ENCODE data around the gene CHL1.

Gene CHL1

DNA sequence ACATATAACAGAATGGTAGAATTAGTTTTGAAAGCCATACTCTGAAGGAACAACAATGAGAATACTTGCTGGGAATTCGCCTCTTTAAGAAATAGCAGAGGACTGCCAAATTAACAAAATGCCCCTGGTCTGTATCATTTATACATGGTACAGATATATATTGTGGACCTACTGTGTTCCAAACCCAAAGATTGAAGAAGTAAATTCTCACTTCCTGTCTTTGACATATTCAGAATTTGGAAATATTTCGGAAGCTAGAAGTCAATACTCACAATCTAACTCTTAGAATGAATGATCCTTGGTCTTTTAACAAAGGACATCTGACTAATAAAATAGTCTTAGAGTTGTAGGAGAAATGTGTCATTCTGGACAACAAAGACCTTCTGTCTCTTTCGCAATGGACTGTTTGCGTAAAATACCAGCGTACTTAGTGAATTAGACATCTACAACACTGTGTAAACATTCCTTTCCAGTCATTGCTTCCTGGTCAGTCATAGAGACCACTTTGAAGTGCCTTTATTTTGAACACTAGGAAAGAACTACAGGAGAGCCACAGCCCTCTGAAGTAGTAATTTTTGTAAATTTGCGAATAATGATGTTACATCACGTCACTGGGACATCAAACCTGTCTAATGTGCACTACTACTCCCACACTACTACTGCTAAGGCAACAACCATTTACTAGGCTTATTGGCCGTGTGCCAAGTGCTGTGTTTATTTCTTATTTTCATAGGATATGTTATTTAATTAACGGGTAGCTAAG lies 68.0 kb downstream of the CHL1 start:
- in situ Hi-C loops (cut with HindIII; ENCODE audit: low pct_ligation_motif_present, low pct_unique_long_range_greater_than_20kb, low sequenced_read_pairs) = no loop called here
- DNase-seq = no peak

DNA sequence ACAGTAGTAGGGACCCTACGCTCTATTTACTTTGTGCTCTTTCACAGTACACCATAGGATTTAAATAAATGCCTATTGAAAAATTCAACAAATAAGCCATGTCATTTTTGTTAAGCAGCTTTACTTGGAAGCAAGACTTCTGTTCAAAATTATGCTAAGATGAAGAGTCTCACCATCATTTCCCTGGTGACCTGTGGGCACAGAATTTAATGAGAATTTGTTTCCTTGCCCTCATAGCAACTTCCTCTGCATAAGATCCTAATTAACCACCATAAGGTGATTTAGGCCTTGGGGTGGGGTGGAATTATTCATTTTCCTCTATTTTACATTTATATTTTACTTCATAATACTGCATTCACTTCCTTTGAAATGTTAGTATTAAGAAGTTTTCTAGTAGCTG lies 70.5 kb downstream of the CHL1 start:
- in situ Hi-C loops (cut with HindIII; ENCODE audit: low pct_ligation_motif_present, low pct_unique_long_range_greater_than_20kb, low sequenced_read_pairs) = no loop called here

DNA sequence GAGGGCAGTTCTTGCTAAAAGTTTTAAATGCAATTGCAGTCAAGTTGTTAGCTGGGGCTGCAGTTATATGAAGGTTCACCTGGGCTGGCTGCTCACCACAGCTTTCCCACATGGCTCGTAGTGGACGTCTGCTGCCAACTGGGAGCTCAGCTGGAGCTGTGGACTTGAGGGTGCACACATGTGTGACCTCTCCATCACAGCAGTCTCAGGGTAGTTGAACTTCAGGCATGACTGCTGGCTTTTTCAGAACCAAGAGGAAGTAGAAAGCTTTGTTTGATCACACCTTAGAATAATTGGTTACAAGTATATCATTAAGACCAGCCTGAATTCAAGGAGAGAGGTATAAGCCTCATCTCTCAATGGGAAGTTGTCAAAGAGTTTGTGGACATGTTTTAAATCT lies 74.1 kb downstream of the CHL1 start:
- in situ Hi-C loops (cut with HindIII; ENCODE audit: low pct_ligation_motif_present, low pct_unique_long_range_greater_than_20kb, low sequenced_read_pairs) = no loop called here
- DNase-seq = no peak

More for the DNA sequence above, 70.5 kb downstream of the CHL1 start:
- no peak for DNase-seq

DNA sequence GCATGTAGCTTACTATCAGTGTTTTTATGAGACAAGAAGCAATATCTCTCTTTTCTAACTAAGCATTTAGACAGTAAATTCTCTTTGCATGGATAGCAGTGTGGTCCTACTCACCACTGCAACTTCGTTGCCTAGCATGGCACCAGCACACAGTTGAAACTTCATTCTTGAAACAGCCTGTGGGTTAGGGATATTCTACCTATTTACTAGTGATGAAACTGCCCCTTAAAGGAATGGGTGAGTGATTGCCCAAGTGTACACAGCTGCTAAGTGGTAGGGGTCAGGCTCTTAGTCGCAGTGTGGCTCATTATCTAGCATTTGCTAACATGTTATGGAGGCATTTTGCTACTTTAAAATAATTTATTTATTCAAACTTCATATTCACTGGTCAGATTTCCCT lies 78.4 kb downstream of the CHL1 start:
- no peak for DNase-seq
- in situ Hi-C loops (cut with HindIII; ENCODE audit: low pct_ligation_motif_present, low pct_unique_long_range_greater_than_20kb, low sequenced_read_pairs) = no loop called here

DNA sequence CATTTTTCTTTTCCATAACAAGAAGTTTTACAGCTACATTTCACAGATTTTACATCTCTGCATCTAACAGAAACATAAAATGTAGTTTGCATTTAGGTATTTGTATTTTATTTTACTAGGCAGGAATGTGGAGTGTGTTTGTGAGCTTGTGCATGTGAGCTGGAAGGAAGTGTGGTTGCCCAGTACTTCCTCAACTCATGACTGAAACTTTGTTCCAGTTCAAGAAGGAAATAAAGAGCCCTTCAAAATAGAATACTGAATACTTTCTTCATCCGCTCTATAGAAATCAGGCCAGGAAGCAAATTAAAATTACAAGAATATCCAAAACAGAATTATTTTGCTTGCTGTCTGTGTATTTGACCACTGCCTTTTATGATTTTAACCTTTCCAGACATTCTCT lies 81.3 kb downstream of the CHL1 start:
- in situ Hi-C loops (cut with HindIII; ENCODE audit: low pct_ligation_motif_present, low pct_unique_long_range_greater_than_20kb, low sequenced_read_pairs) = no loop called here
- DNase-seq = no peak

DNA sequence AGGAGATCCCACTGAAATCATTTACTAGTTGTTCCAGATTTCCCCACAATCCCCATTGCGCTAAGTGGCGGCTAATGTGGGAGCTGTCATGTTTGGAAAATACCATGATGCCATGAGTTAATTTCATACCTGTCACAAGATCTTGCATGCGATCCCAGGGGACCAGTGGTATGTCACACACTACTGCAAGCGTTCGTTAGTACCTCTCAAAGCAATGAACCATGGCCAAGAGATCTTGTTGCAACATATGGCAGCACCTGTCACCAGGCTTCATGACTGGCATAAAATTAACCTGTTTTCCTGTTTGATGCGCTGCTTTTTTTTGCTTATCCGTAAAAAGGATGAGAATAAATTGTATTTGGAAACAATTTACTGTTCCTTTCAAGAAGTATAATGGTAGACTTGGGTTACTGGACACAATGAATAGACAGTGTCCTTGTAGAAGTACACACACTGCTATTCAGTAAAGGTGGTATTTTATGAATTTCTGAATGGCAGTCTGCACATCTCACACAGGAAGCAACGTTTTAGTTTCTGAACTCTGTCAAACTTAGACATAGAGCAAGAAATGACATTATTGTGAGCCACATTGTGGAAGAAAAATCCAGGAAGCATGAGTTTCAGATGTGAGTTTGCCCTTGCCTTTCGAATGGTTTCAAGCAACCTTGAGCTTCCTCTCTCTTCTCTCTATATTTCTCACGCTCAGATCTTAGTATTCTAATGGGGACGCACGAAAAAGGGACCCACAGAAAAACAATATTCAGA lies 81.9 kb downstream of the CHL1 start:
- in situ Hi-C loops (cut with HindIII; ENCODE audit: low pct_ligation_motif_present, low pct_unique_long_range_greater_than_20kb, low sequenced_read_pairs) = no loop called here
- DNase-seq = no peak

DNA sequence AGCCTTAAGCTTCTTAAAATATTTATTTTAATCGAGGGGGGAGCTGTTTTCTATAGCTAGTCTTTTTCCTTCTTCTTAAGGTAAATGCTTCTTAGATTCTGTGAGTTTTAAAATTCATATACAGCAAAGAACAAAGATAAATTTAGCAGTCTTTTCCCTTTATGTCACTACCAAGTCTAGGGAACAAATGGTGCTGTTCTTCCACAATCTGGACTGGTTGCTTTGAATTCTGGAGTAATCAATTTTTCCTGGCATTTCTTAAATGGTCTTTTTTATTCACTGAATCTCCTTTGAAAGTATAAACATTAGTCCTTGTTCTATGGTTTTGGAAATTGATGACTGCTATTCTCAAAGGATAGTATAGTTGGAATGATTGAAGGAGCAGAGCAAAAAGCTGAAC lies 82.8 kb downstream of the CHL1 start:
- DNase-seq = no peak
- in situ Hi-C loops (cut with HindIII; ENCODE audit: low pct_ligation_motif_present, low pct_unique_long_range_greater_than_20kb, low sequenced_read_pairs) = no loop called here

DNA sequence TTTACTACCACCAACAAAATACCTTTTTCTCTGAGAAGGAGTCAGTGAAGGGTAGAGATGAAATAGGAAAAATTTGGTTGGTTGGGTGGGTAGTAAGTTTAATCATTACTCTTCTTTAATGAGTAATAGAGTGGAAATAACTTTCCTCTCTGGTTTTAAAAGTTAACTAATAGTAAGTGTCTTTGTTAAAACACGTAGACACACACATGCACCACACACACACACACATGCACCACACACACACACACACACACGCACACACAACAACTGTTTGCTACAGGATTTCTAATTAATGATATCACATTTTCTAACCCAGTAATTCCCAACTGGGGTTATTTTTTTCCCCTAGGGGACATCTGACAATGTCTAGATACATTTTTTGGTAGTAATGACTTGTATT lies 84.1 kb downstream of the CHL1 start:
- in situ Hi-C loops (cut with HindIII; ENCODE audit: low pct_ligation_motif_present, low pct_unique_long_range_greater_than_20kb, low sequenced_read_pairs) = no loop called here
- no peak for DNase-seq

DNA sequence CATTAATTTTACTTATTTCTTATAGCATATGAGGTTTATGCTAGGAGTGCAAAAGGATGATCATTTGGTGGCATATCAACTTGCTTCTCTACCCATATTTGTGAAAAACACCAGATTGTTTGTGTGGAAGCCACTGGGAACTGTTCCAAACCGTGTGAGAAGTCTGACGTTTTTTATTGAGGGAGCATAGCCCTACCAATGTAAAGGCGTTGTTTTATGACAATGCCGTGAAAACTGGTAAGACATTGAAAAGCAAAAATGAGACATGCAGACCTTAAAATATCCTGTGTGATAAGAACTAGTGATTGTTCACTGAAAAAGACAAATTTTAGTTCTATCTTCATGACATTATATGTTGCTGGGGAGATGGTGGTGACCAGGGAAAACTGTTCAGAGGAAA lies 87.8 kb downstream of the CHL1 start:
- in situ Hi-C loops (cut with HindIII; ENCODE audit: low pct_ligation_motif_present, low pct_unique_long_range_greater_than_20kb, low sequenced_read_pairs) = no loop called here
- no peak for DNase-seq

DNA sequence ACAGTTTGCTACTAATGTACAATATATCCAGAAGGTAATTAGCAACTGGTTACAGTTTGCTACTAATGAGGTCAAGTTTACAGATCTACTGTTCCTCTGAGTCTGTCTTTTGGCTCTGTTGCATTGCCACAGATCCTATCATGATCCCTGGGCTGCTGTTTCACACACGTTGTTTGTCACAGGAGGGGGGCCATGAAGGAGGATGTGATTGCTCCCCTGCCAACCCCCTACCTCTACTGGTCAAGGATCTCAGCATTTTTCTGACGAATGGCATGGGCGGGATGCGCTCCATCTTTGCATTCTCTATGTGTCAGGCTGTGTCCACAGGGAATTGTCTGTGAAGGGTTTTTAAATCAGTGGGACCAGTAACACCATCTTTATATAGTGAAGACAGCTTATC lies 91.9 kb downstream of the CHL1 start:
- no peak for DNase-seq
- in situ Hi-C loops (cut with HindIII; ENCODE audit: low pct_ligation_motif_present, low pct_unique_long_range_greater_than_20kb, low sequenced_read_pairs) = no loop called here

DNA sequence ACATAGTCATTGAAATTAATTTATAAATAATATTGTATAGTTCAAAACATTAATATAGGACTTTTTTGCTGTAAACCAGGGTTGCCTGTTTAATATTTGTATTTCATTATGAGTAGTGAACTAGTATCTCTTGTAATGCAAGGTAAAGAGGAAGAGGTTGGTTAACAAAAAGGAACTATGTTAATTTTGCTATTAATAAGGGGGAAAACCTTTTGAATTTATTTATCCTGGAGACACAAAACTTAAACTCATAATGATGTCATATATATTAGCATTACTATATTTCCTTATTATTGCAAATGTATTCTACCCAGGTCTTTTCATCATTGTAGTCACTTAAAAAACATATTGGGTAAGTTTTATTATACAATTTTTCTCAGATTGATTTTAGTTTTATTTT lies 94.5 kb downstream of the CHL1 start:
- no peak for DNase-seq
- in situ Hi-C loops (cut with HindIII; ENCODE audit: low pct_ligation_motif_present, low pct_unique_long_range_greater_than_20kb, low sequenced_read_pairs) = no loop called here

DNA sequence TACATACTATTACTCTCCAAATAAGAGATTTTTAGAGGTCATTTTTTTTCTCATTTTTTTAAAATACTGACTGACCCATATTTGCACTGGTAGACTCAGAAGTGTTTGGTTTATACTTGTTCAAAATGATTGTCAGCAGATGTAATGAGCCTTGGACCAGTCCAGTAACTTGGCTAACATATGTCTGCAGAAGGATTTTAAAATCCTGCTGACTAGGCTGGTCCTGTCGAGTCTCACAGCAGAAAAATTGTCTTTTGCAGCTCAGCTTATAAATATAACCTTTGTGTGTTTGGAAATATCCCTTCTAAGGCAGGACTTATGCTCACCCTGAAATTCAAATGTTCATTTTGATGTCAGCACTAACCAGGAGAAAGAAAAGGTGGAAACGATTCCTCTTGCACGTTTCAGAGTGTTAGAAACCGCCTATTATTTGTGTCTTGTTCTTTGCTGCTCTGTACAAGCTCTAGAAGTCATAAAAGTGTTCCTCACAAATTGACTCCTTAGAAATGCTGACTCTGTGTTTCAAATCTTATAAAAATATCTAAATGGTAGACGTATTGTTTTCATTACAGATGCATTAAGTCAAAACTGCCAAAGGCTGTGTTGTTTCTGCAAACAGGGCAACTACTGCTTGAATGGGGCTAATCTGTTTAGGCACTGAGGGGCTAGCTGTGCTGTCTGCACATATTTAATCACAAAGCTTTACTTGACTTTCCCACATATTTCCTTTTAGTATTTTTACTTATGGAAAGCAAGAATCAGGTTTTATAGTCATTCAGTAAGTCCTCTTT lies 95.3 kb downstream of the CHL1 start:
- no peak for DNase-seq
- in situ Hi-C loops (cut with HindIII; ENCODE audit: low pct_ligation_motif_present, low pct_unique_long_range_greater_than_20kb, low sequenced_read_pairs) = no loop called here

DNA sequence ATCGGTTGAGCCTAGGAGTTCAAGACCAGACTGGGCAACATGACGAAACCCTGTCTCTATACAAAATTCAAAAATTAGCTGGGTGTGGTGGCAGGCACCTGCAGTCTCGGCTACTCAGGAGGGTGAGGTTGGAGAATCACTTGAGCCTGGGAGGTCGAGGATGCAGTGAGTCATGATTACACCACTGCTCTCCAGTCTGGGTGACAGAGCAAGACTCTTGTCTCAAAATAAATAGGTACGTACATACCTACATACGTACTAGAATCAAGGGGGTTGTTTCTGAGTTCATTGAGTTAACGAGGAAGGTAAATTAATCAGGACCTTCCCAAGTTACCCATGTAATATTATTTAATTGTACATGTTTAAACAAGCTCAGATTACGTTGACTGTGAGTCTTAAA lies 97.5 kb downstream of the CHL1 start:
- in situ Hi-C loops (cut with HindIII; ENCODE audit: low pct_ligation_motif_present, low pct_unique_long_range_greater_than_20kb, low sequenced_read_pairs) = no loop called here
- no peak for DNase-seq

DNA sequence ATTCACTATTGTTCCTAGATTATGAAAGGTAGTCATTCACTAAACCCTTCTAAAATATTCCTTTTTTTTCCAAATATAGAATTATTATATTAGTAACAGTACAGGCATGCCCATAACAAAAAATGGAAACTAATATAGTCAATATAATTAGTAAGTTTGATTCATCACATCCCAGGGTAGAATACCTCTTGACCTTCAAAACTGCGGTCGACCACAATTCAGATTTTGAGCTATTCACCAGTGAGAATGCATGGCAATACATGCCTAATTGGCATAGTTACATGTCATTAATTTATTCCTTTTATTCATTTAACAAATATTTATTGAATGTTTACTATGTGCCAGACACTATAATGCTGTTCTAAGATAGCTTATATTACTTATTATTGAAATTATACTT lies 98.0 kb downstream of the CHL1 start:
- DNase-seq = no peak
- in situ Hi-C loops (cut with HindIII; ENCODE audit: low pct_ligation_motif_present, low pct_unique_long_range_greater_than_20kb, low sequenced_read_pairs) = no loop called here

DNA sequence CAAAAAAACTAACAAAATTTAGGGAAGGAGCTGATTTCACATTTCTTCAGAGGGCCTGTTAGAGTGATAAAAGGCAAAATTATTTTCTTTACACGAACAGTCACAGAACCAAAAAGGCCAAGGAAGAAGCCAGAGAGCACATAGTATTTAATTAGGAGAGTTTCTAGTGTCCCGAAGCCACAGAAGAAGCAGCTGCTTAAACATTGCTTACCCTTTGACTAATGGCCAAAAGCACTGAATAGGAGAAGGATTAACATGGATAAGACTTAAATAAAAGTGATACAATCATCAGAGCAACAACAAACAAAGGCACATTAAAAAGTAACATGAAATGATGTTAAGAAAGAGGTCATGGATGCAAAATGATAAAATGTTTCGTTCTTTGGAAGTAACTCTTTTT lies 98.6 kb downstream of the CHL1 start:
- in situ Hi-C loops (cut with HindIII; ENCODE audit: low pct_ligation_motif_present, low pct_unique_long_range_greater_than_20kb, low sequenced_read_pairs) = no loop called here
- no peak for DNase-seq

DNA sequence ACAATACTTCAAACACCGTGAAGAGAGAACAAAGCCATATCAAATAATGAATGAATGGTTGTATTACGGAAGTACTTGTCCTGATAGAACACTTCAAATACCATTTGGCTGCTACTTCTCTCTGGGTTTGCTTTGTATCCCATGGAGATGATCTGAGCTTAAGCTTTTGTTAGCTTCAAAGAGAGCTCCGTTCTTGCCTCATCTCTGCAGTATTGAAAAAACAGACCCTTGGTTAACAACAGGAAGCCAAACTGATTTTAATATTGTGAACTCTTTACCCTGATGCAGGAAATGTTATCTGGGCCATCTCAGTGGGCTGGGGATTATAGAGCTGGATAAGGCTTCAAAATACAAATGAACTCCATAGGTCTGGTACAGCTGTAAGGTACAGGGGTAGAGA lies 101.0 kb downstream of the CHL1 start:
- DNase-seq = no peak
- in situ Hi-C loops (cut with HindIII; ENCODE audit: low pct_ligation_motif_present, low pct_unique_long_range_greater_than_20kb, low sequenced_read_pairs) = no loop called here

DNA sequence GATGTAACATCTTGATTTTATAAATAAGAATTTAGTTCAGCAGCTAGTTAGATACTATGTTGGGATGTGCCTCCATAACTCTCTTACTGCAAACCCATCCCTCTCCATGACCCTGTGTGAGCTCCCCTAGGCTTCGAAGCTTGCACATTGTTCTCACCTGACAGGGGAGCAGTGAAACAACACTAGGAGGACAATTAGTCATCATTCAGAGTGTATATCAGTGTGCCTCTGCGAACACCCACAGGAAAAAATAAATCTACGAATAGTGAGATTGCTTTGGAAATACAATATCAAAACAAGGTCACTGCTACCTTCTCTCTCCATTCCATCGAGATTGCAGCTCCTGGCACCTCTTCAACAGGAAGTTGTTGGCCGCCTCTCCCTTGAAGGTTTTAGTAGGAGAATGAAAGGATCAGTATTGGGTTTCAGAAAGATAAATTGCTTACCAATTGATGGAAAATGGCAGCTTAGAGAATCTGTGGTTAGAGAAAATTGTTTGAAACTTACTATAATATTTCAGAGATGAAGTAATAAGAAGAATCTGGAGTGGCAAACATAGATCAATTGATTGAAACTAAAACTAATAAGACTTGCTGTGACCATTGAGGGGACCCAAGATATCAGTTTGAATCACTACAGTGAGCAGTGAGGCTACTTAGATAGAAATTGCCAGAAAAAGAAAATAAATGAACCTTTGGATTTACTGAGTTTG lies 103.2 kb downstream of the CHL1 start:
- DNase-seq = no peak
- in situ Hi-C loops (cut with HindIII; ENCODE audit: low pct_ligation_motif_present, low pct_unique_long_range_greater_than_20kb, low sequenced_read_pairs) = no loop called here

DNA sequence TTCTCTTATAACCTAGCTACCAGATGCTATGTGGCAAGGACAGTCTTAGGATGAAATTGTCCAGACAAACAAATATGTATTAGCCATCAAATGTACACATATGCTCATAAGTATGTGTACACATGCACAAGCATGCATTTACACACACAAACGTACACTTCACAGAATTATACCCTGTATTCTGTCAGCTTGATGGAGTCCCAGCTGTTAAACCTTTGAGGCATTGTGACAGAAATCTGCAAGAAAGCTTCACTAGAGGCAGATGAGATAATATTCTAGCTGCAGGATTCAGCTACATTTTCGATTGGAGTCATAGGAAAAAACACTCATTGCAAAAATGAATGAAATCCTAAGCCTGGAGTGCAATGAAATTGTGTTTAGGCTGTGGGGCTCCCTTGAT lies 110.6 kb downstream of the CHL1 start:
- in situ Hi-C loops (cut with HindIII; ENCODE audit: low pct_ligation_motif_present, low pct_unique_long_range_greater_than_20kb, low sequenced_read_pairs) = no loop called here
- DNase-seq = no peak

Measured in ACHN (cell line).